Natural killer cell (primary cell): ENCODE results near the gene IQCC. TPM values are rescaled to one million over a fixed set of nuclear protein-coding genes. Genes with fewer than 3 reads are reported as not detected.

Experiments
- ATAC-seq, 3 donors: fragments of 150-1000 bp in 2 of 3; fragments of 200-7000 bp in 1 of 3; cut with Tn5 transposase; 1 replicate in 1 of 3; 2 replicates in 2 of 3; pipeline ENCODE4 v1.10.0; 2021; ENCODE audit warnings: mild to moderate bottlenecking in 2 of 3, moderate library complexity in 2 of 3
- DNase-seq, 2 donors: peaks; one replicate each; pipeline versions ENCODE4 v3.0.0 to v3.0.0-alpha.2; 2013 to 2021; ENCODE audit warnings: mixed read lengths in 1 of 2
- H3K27ac ChIP-seq: one replicate; pipeline ENCODE4 v1.5.1; 2013; ENCODE audit warnings: mild to moderate bottlenecking, low read length
- H3K27me3 ChIP-seq: one replicate; pipeline ENCODE4 v1.6.1; 2013; ENCODE audit warnings: low read length; ENCODE audit not compliant: control insufficient read depth, insufficient read depth
- H3K36me3 ChIP-seq: one replicate; pipeline ENCODE4 v1.6.1; 2013; ENCODE audit warnings: low read length; ENCODE audit not compliant: control insufficient read depth, insufficient read depth
- H3K4me1 ChIP-seq: one replicate; pipeline ENCODE4 v1.6.1; 2013; ENCODE audit warnings: low read length; ENCODE audit not compliant: control insufficient read depth, insufficient read depth
- H3K4me3 ChIP-seq: one replicate; pipeline ENCODE4 v1.5.1; 2013; ENCODE audit warnings: low read length
- H3K9me3 ChIP-seq: one replicate; pipeline ENCODE4 v1.6.1; 2013; ENCODE audit warnings: low read length; ENCODE audit not compliant: control insufficient read depth, insufficient read depth
- H3K27ac Mint-ChIP-seq, 2 donors: one replicate each; pipeline ENCODE4 v1.8.0; 2022; ENCODE audit warnings: mild to moderate bottlenecking in 2 of 2, mixed read lengths in 2 of 2, moderate library complexity in 1 of 2
- H3K27me3 Mint-ChIP-seq, 2 donors: one replicate each; pipeline ENCODE4 v1.8.0; 2022; ENCODE audit warnings: low read depth in 2 of 2, mixed read lengths in 2 of 2
- H3K36me3 Mint-ChIP-seq: one replicate; pipeline ENCODE4 v1.8.0; 2022; ENCODE audit warnings: mixed read lengths
- H3K4me1 Mint-ChIP-seq, 2 donors: one replicate each; pipeline ENCODE4 v1.8.0; 2022; ENCODE audit warnings: mixed read lengths in 2 of 2
- H3K4me3 Mint-ChIP-seq: one replicate; pipeline ENCODE4 v1.8.0; 2022; ENCODE audit warnings: mild to moderate bottlenecking, moderate library complexity, mixed read lengths
- H3K9me3 Mint-ChIP-seq, 2 donors: one replicate each; pipeline ENCODE4 v1.8.0; 2022; ENCODE audit warnings: mixed read lengths in 2 of 2
- CTCF ChIP-seq: fragments of 200-600 bp; IDR thresholded peaks from one replicate; pipeline ENCODE4 v1.8.0; 2022; ENCODE audit warnings: antibody characterized with exemption
- WGBS: methylation state at CpG from one replicate; pipeline ENCODE4 v1.1.7; 2013; ENCODE audit warnings: missing lambda C conversion rate; ENCODE audit not compliant: insufficient coverage; 5-methylcytosine and 5-hydroxymethylcytosine counted together
- intact Hi-C: fragments of 100-400 bp; cut with micrococcal nuclease; formaldehyde crosslinking; loops from one replicate; pipeline ENCODE4 v1.14.2; 2022
- total RNA-seq, 4 donors: library from RNA; stranded (reverse); fragments of 120-200 nt in 1 of 4; gene quantifications; one replicate each; pipeline versions ENCODE4 v1.2.3 to v1.2.4, GENCODE V29; 2013 to 2022

The IQCC gene
- total RNA-seq, 3 donors from 2014 or later (not counting 1 experiment from before 2014, with no cell fraction given): 1.8 to 3.5 (median 3.3) TPM

DNA sequence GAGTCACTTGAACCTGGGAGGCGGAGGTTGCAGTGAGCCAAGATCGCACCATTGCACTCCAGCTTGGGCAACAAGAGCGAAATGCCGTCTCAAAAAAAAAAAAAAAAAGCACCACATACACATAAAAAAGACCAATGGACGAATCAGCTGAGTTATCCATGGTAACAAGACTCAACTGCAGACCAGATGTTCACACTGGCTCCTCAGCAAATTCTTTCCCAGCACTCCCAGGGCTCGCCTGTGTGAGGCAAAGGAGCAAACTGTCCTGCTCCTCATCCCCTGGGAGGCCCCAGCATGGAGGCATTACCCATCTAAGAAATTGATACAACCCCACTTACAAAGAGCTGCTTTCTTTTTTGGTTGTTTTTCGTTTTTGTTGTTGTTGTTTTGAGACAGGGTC is 13.6 kb downstream of the IQCC start:
- no peak for ATAC-seq
- no peaks in the 10 kb centered on the region for H3K9me3 ChIP-seq
- H3K36me3 Mint-ChIP-seq: no peaks in the 10 kb centered on the region
- H3K4me1 Mint-ChIP-seq: peaks cover 15 to 28% of the 10 kb centered on the region in 2 donors
- 87% methylated on average over 7 of the region's 7 CpGs for WGBS
- H3K27ac ChIP-seq: no peak overlapping the region
- no peak for TF ChIP-seq CTCF
- H3K4me1 ChIP-seq: peaks cover 31% of the 10 kb centered on the region
- no peaks in the 10 kb centered on the region for H3K27me3 ChIP-seq
- DNase-seq: no peak
- H3K27ac Mint-ChIP-seq: no peak overlapping the region
- intact Hi-C loops: loop anchor here (5.0 kb wide), 1 partner anchor 33 kb away; the partner anchor contains the start of gene LCK
- no peaks in the 10 kb centered on the region for H3K27me3 Mint-ChIP-seq
- H3K4me3 ChIP-seq: no peak overlapping the region
- H3K4me3 Mint-ChIP-seq: no peak overlapping the region
- no peaks in the 10 kb centered on the region for H3K9me3 Mint-ChIP-seq
- peaks cover 39% of the 10 kb centered on the region for H3K36me3 ChIP-seq

- Mint-ChIP-seq H3K9me3 (no peaks in the 10 kb centered on the region), H3K27me3 (no peaks in the 10 kb centered on the region), H3K4me1 (peaks cover 20 to 29% of the 10 kb centered on the region in 2 donors), H3K36me3 (no peaks in the 10 kb centered on the region), H3K4me3 (peak overlapping the region; percentile 92), H3K27ac (peak overlapping the region; percentile 92 to 96)
- WGBS: 100% methylated on average over 4 of the region's 4 CpGs
- Histone ChIP-seq H3K4me1 (peaks cover 30% of the 10 kb centered on the region), H3K9me3 (no peaks in the 10 kb centered on the region), H3K4me3 (peak overlapping the region; percentile 54), H3K27ac (no peak overlapping the region), H3K27me3 (no peaks in the 10 kb centered on the region), H3K36me3 (peaks cover 35% of the 10 kb centered on the region)
- no peak for TF ChIP-seq CTCF
- intact Hi-C loops: loop anchor here (5.0 kb wide), 1 partner anchor 116 kb away; the partner anchor contains the start of gene MARCKSL1
- ATAC-seq: no peak
- DNase-seq: no peak
Measured at GRCh38 chr1:32220746-32221580, 15.5 kb downstream of the IQCC start.

DNA sequence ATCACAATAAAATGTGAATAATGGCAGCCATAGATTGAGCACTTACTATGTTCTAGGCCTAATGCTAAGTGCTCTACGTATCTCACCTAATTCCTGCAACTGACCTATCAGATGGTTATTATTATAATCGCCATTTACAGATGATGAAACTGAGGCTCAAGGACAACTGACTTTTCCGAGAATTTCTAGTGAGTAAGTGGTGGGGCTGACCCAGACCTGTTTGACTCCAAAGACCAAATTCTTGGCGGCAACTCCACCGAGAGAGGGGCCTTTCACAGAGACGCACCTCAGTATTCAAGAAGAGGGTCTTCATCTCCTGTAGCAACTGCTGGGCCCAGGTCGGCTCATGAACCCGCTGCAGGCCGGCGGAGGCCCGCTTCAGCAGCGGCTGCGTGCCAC is 16.1 kb downstream of the IQCC start:
- Mint-ChIP-seq H3K4me3 (peak overlapping the region; percentile 92), H3K27me3 (no peaks in the 10 kb centered on the region), H3K27ac (peak overlapping the region; percentile 92 to 96), H3K4me1 (peaks cover 20 to 29% of the 10 kb centered on the region in 2 donors), H3K36me3 (no peaks in the 10 kb centered on the region), H3K9me3 (no peaks in the 10 kb centered on the region)
- TF ChIP-seq CTCF: no peak
- WGBS: 23% methylated on average over 12 of the region's 13 CpGs
- H3K4me1 ChIP-seq: peaks cover 30% of the 10 kb centered on the region
- H3K9me3 ChIP-seq: no peaks in the 10 kb centered on the region
- H3K27me3 ChIP-seq: no peaks in the 10 kb centered on the region
- peak overlapping the region; percentile 54 for H3K4me3 ChIP-seq
- ATAC-seq (no peak), DNase-seq (no peak)
- H3K27ac ChIP-seq: peak overlapping the region; percentile 82
- intact Hi-C loops: loop anchor here (5.0 kb wide), 1 partner anchor 116 kb away; the partner anchor contains the start of gene MARCKSL1
- peaks cover 34% of the 10 kb centered on the region for H3K36me3 ChIP-seq
